OCI-LY3 (cell line): ENCODE measurements around the gene ZCCHC14.

ENCODE experiments used
- CTCF ChIP-seq: fragments of 200-600, 300-600 bp; sonication (generic); IDR thresholded peaks from 2 replicates; pipeline ENCODE4 v1.5.1; 2014; ENCODE audit warnings: antibody characterized with exemption, low read length, low read depth
- EZH2phosphoT487 ChIP-seq: fragments of 200-600 bp; shearing (Covaris generic); IDR thresholded peaks from 2 replicates; pipeline ENCODE4 v1.6.1; 2018; ENCODE audit warnings: antibody characterized with exemption, mixed run types, low read depth

GRCh38 chr16:87439926-87440325 lies 52.9 kb downstream of the ZCCHC14 start:
- TF ChIP-seq EZH2phosphoT487 = no peak
- no peak for TF ChIP-seq CTCF
